GM12873 (cell line): ENCODE results near the gene FOLR2.

ENCODE experiments used
- TF ChIP-seq, protein P1 (sequence below): IDR thresholded peaks from 2 replicates; pipeline ENCODE4 v1.5.1; 2012; ENCODE audit warnings: low read depth, mild to moderate bottlenecking, moderate library complexity, low read length, control low read depth; ENCODE audit not compliant: insufficient read depth; ENCODE audit errors: missing control alignments

The FOLR2 gene

DNA sequence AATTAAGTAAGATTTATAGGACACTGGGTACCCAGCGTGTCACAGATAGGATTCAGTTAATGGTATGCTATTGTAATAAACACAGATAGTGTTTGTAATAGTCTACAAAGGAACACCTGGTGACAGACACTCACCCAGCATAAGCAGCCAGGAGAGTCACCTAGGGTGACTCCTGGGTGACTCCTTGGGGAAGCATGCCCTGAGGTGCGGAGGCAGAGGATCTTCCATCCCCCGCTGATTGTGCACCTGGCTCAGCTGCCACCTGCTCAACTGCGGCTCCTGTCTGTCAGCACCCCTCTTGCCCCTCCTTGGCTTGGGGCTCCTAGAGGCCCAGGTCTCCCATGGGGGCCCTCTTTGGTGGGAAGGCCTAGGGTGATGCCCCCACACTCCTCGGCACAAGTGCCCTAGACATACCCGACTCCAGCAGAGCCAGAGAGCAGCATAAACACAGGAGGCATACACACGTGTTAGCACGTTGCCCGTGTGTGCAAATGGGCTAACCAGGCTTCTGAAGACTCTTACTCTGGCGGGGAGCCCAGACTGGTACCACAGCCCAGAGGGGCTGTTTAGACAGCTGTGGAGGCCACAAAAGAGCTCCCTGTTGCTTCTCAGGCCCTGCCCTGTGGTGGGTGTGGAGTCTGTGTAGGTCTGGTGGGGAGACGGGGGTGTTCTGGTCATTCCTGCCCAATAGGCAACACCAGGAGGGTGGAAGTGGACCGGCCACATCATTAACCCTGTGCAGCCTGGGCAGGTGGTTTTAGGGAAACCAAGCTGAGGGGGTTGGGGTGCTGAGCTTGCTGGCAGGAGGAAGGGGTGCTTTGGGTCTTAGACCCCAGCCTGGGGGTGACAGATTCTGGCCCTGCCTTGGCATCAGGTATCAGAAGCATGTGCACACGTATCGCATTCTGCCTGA, 11.0 kb downstream of the FOLR2 start:
- TF ChIP-seq, protein P1, sequence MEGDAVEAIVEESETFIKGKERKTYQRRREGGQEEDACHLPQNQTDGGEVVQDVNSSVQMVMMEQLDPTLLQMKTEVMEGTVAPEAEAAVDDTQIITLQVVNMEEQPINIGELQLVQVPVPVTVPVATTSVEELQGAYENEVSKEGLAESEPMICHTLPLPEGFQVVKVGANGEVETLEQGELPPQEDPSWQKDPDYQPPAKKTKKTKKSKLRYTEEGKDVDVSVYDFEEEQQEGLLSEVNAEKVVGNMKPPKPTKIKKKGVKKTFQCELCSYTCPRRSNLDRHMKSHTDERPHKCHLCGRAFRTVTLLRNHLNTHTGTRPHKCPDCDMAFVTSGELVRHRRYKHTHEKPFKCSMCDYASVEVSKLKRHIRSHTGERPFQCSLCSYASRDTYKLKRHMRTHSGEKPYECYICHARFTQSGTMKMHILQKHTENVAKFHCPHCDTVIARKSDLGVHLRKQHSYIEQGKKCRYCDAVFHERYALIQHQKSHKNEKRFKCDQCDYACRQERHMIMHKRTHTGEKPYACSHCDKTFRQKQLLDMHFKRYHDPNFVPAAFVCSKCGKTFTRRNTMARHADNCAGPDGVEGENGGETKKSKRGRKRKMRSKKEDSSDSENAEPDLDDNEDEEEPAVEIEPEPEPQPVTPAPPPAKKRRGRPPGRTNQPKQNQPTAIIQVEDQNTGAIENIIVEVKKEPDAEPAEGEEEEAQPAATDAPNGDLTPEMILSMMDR = no peak

DNA sequence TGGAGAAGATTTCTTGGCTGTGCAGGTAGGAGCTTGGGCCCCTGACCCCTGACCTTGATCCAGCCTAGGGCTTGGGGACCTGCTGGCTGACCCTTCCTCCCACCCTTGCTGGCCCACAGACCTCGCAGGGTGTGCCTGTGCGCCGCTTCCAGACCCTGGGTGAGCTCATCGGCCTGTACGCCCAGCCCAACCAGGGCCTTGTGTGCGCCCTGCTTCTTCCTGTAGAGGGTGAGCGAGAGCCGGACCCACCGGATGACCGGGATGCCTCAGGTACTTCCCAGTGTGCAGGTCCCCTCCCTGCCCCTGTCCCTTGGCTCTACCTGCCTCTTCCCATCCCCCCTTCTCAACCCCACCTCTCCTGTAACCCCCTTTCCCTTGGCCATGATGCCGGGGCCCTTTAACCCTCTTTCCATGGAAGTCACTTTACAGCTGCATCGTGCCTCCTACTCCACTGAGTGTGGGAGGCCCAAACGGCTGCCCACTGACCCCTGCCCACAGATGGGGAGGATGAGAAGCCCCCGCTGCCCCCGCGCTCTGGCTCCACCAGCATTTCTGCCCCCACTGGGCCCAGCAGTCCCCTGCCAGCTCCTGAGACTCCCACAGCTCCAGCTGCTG, 11.7 kb downstream of the FOLR2 start:
- TF ChIP-seq, protein P1 = no peak

DNA sequence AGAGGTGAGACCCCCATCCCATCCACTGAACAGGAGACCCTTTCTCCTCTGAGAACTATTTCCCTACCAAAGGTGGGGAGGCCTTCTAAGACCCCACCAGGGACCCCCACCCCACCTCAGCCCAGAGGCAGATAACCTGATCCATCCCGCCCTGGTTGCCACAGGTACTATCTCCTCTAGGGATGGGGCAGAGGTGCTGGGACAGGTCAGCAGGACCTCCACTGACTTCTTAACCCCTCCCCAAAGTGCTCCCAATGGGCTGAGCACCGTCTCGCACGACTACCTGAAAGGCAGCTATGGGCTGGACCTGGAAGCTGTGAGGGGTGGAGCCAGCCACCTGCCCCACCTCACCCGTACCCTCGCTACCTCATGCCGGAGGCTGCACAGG, 12.2 kb downstream of the FOLR2 start:
- TF ChIP-seq, protein P1 = no peak

DNA sequence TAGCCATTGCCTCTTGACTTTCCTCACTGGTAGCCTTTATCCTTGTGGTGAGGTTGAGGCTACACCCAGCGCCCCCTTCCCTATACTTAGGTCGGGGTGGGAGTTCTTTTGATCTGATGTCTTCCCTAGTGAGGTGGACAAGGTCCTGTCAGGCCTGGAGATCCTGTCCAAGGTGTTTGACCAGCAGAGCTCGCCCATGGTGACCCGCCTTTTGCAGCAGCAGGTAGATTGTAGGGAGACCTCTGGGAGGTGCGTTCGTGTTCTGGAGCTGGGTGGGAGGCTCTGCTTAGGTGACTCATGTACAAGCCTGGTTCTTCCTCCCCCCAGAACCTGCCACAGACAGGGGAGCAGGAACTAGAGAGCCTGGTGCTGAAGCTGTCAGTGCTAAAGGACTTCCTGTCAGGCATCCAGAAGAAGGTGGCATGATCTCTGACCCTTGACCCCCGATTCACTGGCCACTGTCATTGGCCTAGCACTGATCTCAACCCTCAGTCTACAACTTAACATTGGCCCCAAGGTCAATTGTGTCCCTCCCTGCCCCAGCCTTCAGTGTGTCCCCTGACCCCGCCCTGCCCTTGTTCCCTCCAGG, 12.8 kb downstream of the FOLR2 start:
- TF ChIP-seq, protein P1 = no peak

DNA sequence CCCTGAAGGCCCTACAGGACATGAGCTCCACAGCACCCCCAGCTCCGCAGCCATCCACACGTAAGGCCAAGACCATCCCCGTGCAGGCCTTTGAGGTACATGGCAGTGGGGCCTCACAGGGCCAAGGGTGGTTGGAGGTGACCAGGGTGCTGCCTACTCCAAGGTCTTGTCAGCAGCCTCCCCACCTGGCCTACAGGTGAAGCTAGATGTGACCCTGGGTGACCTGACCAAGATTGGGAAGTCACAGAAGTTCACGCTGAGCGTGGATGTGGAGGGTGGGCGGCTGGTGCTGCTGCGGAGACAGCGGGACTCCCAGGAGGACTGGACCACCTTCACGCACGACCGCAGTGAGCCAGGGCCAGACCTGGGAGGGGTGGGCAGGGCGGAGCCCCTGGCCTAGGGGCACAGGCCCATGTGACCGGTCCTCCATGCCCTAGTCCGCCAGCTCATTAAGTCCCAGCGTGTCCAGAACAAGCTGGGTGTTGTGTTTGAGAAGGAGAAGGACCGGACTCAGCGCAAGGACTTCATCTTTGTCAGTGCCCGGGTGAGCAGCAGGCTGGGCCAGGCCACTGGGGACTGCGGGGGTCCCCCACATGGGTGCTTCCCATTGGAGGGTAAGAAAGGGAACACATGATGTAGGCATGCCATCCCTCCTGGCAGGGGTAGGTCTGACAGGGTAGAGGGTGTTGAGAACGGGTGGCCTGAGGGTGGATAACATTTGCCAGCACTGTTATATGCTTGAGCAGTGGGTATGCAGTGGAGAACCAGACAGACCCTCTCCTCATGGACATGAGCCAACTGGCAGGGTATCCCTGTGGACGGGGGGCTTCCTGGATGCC, 13.6 kb downstream of the FOLR2 start:
- TF ChIP-seq, protein P1 = no peak

DNA sequence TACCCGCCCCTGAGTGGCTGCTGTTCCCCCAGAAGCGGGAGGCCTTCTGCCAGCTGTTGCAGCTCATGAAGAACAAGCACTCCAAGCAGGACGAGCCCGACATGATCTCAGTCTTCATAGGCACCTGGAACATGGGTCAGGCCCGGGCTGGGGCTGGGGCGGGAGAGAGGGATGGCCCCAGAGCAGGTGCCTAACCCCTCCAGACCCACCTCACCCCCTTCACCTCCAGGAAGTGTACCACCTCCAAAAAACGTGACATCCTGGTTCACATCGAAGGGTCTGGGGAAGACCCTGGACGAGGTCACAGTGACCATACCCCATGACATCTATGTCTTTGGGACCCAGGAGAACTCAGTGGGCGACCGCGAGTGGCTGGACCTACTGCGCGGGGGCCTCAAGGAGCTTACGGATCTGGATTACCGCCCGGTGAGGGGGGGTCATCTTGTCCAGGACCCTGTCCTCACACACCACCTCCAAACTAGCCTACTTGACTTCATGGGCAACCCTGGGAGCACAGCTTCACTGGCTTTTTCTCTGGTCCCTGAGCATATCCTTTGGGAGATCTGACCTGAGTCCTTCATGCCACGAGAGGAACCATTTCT, 14.3 kb downstream of the FOLR2 start:
- TF ChIP-seq, protein P1 = no peak
